Stomach (tissue), 4 donors: ENCODE measurements around the gene DISP3.

Experiments used
- POLR2A ChIP-seq, 4 donors: fragments of 450-650 bp; IDR thresholded peaks; one replicate each; pipeline ENCODE4 v1.6.1; 2016; ENCODE audit warnings: antibody characterized with exemption in 4 of 4, control low read depth in 2 of 4, mild to moderate bottlenecking in 1 of 4, moderate library complexity in 1 of 4
- POLR2AphosphoS5 ChIP-seq, 3 donors: sonication (generic); formaldehyde crosslinking; IDR thresholded peaks; one replicate each; pipeline ENCODE4 v1.6.1; 2016; ENCODE audit warnings: antibody characterized with exemption in 3 of 3
- TF ChIP-seq, protein P1 (sequence below), 7 experiments: fragments of 450-650 bp in 4 of 7; fragments of 200-600 bp in 3 of 7; sonication (generic) in 3 of 7; IDR thresholded peaks; one replicate each; pipeline ENCODE4 v1.5.1; 2016 to 2019; ENCODE audit warnings: antibody characterized with exemption in 7 of 7, control low read depth in 2 of 7, mild to moderate bottlenecking in 1 of 7

DNA sequence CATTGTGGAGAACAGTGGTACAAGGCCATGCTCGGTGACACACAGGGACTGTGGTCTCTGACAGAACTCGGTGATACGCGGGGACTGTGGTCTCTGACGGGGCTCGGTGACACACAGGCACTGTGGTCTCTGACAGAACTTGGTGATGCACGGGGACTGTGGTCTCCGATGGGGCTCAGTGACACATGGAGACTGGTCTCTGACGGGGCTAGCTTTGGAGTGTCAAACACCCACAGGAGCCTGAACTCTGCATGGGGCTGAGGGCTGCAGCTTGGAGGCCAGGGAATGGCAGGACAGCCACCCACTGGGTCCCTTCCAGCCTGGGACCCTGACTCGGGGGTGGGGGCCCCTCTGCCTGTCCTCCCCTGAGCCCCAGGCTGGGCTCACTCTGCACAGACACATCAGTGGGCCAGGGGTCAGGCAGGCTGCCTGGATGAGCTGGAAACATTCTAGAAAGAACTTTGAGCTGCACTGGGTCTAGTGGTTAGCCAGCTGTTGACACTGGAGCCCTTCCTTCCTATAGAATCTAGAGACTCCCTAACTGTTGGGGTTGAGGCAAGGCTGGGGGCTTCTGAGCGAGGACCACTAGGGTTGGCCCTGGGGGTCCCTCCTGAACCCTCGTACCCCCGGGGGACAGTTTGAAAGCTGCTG, 49.8 kb downstream of the DISP3 start:
- TF ChIP-seq, protein P1, sequence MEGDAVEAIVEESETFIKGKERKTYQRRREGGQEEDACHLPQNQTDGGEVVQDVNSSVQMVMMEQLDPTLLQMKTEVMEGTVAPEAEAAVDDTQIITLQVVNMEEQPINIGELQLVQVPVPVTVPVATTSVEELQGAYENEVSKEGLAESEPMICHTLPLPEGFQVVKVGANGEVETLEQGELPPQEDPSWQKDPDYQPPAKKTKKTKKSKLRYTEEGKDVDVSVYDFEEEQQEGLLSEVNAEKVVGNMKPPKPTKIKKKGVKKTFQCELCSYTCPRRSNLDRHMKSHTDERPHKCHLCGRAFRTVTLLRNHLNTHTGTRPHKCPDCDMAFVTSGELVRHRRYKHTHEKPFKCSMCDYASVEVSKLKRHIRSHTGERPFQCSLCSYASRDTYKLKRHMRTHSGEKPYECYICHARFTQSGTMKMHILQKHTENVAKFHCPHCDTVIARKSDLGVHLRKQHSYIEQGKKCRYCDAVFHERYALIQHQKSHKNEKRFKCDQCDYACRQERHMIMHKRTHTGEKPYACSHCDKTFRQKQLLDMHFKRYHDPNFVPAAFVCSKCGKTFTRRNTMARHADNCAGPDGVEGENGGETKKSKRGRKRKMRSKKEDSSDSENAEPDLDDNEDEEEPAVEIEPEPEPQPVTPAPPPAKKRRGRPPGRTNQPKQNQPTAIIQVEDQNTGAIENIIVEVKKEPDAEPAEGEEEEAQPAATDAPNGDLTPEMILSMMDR (IDR thresholded peaks at IDR 0.05), result no peak
- no peak for TF ChIP-seq POLR2AphosphoS5 (IDR thresholded peaks at IDR 0.05)
- TF ChIP-seq POLR2A (IDR thresholded peaks at IDR 0.05), result no peak
